T-cell (primary cell): Measurements from ENCODE around the gene DPP6. TPM values are rescaled to one million over a fixed set of nuclear protein-coding genes. Genes with fewer than 3 reads are reported as not detected.
"Not testable (repeated sequence)": the region's sequence is repeated elsewhere in the genome, so short reads cannot be mapped to it uniquely, and the experiment has no call there.

Experiments used
- ATAC-seq, 4 experiments: fragments of 200-7000 bp in 3 of 4; fragments of 150-1000 bp in 1 of 4; cut with Tn5 transposase; replicated peaks in 1 of 4; 1 replicate in 3 of 4; 2 replicates in 1 of 4; pipeline ENCODE4 v1.10.0; 2021; ENCODE audit warnings: moderate library complexity in 3 of 4, mild to moderate bottlenecking in 2 of 4, moderate number of reproducible peaks in 1 of 4
- CTCF ChIA-PET, 2 donors: fragments of 300-600 bp; sonication (Branson Sonifier 250); formaldehyde crosslinking; loops; one replicate each; lab custom pipeline; 2022; ENCODE audit warnings: antibody characterized with exemption in 2 of 2; lab: Charles Lee
- POLR2A ChIA-PET, 2 donors: fragments of 300-600 bp; sonication (Branson Sonifier 250); formaldehyde crosslinking; loops; one replicate each; lab custom pipeline; 2022; ENCODE audit warnings: antibody characterized with exemption in 2 of 2; lab: Charles Lee
- DNase-seq, 35 experiments: peaks; one replicate each; pipeline versions ENCODE4 v3.0.0 to v3.0.0-alpha.2; 2013 to 2023
- H3K27ac ChIP-seq: one replicate; pipeline ENCODE4 v1.5.1; 2013; ENCODE audit warnings: low read length
- H3K27me3 ChIP-seq, 2 experiments: replicated peaks in 1 of 2; 1 replicate in 1 of 2; 2 replicates in 1 of 2; pipeline versions ENCODE4 v1.6.1 to v1.7.0; 2013; ENCODE audit warnings: low read length in 1 of 2, mixed read lengths in 1 of 2; ENCODE audit not compliant: control insufficient read depth in 2 of 2, insufficient read depth in 2 of 2; ENCODE audit errors: extremely low read depth in 1 of 2
- H3K36me3 ChIP-seq, 2 donors: 1 replicate in 1 of 2; 2 replicates in 1 of 2; pipeline versions ENCODE4 v1.6.1 to v1.7.0; 2013; ENCODE audit warnings: low read length in 1 of 2; ENCODE audit not compliant: control insufficient read depth in 2 of 2, insufficient read depth in 1 of 2; ENCODE audit errors: extremely low read depth in 1 of 2
- H3K4me1 ChIP-seq, 2 experiments: 1 replicate in 1 of 2; 2 replicates in 1 of 2; pipeline versions ENCODE4 v1.6.1 to v1.7.0; 2013; ENCODE audit warnings: low read length in 2 of 2, mixed read lengths in 1 of 2; ENCODE audit not compliant: insufficient read depth in 2 of 2, control insufficient read depth in 1 of 2; ENCODE audit errors: extremely low read depth in 1 of 2
- H3K4me3 ChIP-seq, 2 donors: 1 replicate in 1 of 2; 2 replicates in 1 of 2; pipeline versions ENCODE4 v1.5.1 to v1.7.0; 2013; ENCODE audit warnings: mild to moderate bottlenecking in 2 of 2, low read length in 1 of 2, moderate library complexity in 1 of 2; ENCODE audit not compliant: control insufficient read depth in 1 of 2; ENCODE audit errors: extremely low read depth in 1 of 2
- H3K9me3 ChIP-seq: 2 replicates; pipeline ENCODE4 v1.7.0; 2013
- H3K27ac Mint-ChIP-seq, 2 donors: one replicate each; pipeline ENCODE4 v1.8.0; 2020 to 2021; ENCODE audit warnings: mild to moderate bottlenecking in 2 of 2, mixed read lengths in 2 of 2
- H3K27me3 Mint-ChIP-seq, 2 donors: one replicate each; pipeline ENCODE4 v1.8.0; 2021 to 2022; ENCODE audit warnings: mixed read lengths in 2 of 2
- H3K36me3 Mint-ChIP-seq: one replicate; pipeline ENCODE4 v1.8.0; 2021; ENCODE audit warnings: mixed read lengths
- H3K4me1 Mint-ChIP-seq, 3 donors: one replicate each; pipeline ENCODE4 v1.8.0; 2020 to 2022; ENCODE audit warnings: mixed read lengths in 3 of 3, mild to moderate bottlenecking in 1 of 3
- H3K4me3 Mint-ChIP-seq, 3 donors: one replicate each; pipeline ENCODE4 v1.8.0; 2020 to 2022; ENCODE audit warnings: mild to moderate bottlenecking in 3 of 3, mixed read lengths in 3 of 3, moderate library complexity in 3 of 3
- H3K9me3 Mint-ChIP-seq, 3 donors: one replicate each; pipeline ENCODE4 v1.8.0; 2020 to 2022; ENCODE audit warnings: mixed read lengths in 3 of 3
- WGBS: methylation state at CpG from one replicate; pipeline ENCODE4 v1.1.5; 2013; ENCODE audit warnings: missing lambda C conversion rate; ENCODE audit not compliant: insufficient coverage; 5-methylcytosine and 5-hydroxymethylcytosine counted together
- total RNA-seq, 35 experiments: library from RNA in 6 of 35; stranded (reverse) in 6 of 35; fragments of 120-200 nt in 1 of 35; gene quantifications; one replicate each; pipeline versions ENCODE4 v1.2.1 to v1.2.4 and lab custom pipeline; 2013 to 2026

DPP6 gene
- total RNA-seq, 5 donors from 2014 or later (not counting 1 experiment from before 2014, with no cell fraction given): not detected

DNA sequence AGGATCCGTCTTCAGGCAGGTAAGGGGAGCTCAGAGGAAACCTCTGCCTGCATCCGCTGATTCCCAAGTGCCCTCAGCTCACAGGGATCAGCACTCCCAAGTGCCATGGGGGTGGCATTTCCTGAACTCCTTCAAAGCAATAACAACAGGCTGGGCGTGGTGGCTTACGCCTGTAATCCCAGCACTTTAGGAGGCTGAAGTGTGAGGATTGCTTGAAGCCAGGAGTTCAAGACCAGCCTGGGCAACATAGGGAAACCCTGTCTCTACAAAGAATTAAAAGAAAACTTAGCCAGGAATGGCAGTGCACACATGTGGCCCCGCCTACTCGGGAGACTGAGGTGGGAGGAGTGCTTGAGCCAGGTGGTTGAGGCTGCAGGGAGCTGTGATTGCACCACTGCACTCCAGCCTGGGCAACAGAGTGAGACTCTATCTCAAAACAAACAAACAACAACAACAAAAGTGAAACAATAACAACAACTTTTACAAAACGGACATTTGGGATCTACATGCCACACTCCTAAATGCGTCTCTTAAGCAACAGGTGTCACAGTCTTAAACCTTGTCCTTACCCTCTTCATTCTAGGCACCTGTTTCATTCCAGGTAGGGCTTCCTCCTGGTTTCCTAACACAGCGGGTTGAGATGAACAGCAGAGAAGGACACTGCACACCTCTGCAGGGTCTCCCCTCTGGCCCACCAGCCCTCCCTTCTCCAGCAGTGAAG lies 877.0 kb downstream of the DPP6 start:
- 66% methylated on average over 4 of the region's 9 CpGs for WGBS

DNA sequence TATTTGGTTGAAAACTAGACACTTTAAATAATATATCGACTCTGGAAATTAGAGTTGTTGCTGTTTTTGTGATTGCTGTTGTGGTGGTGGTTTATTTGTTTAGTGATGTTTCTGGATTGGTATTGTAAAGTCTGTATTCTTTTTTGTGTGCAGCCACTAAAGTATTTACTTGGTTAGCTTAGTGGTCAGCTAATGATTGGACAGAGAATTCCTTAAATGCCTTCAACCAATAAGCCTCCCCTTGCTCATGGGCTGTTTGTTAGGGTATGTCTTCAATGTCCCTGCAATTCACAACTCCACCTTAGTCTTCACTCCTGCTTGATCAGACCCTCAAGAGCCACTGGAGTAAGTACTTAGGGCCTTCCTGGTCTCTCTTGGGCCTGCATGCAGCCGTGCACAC lies 879.7 kb downstream of the DPP6 start:
- Histone ChIP-seq H3K36me3 (peaks cover 9 to 11% of the 10 kb centered on the region in 2 donors), H3K4me3 (no peak overlapping the region), H3K4me1 (peaks cover 13 to 24% of the 10 kb centered on the region in 2 experiments), H3K27ac (no peak overlapping the region), H3K27me3 (no peaks in the 10 kb centered on the region), H3K9me3 (no peaks in the 10 kb centered on the region)
- no peak overlapping the region for H3K27ac Mint-ChIP-seq
- H3K4me1 Mint-ChIP-seq: peaks cover 42 to 58% (median 47%) of the 10 kb centered on the region in 3 donors
- DNase-seq: no peak
- POLR2A ChIA-PET: interaction anchor here in 1 of 2 donors (0.7 kb wide), 1 partner anchor 17 kb away, joined by 5 read pairs; no protein-coding TSS in a partner anchor
- H3K4me3 Mint-ChIP-seq: no peak overlapping the region
- peaks cover 44% of the 10 kb centered on the region for H3K36me3 Mint-ChIP-seq
- H3K27me3 Mint-ChIP-seq: no peaks in the 10 kb centered on the region
- ATAC-seq: no peak
- 100% methylated on average over 1 of the region's 2 CpGs for WGBS
- CTCF ChIA-PET: interaction anchor here in 1 of 2 donors (0.5 kb wide), 1 partner anchor 413 kb away, joined by 8 read pairs; no protein-coding TSS in a partner anchor
- H3K9me3 Mint-ChIP-seq: peaks cover 6 to 11% (median 11%) of the 10 kb centered on the region in 3 donors

More for the DNA sequence above, 877.0 kb downstream of the DPP6 start:
- Mint-ChIP-seq H3K27ac (peak overlapping the region; percentile 96), H3K9me3 (peaks cover 0 to 4% (median 3%) of the 10 kb centered on the region in 3 donors), H3K36me3 (peaks cover 24% of the 10 kb centered on the region), H3K4me3 (peak overlapping the region; percentile 88 to 97 (median 96)), H3K27me3 (no peaks in the 10 kb centered on the region), H3K4me1 (peaks cover 36 to 39% (median 38%) of the 10 kb centered on the region in 3 donors)
- Histone ChIP-seq H3K36me3 (peaks cover 4 to 6% of the 10 kb centered on the region in 2 donors), H3K27me3 (no peaks in the 10 kb centered on the region), H3K27ac (peak overlapping the region; percentile 85), H3K4me1 (peaks cover 13 to 24% of the 10 kb centered on the region in 2 experiments), H3K9me3 (no peaks in the 10 kb centered on the region), H3K4me3 (peak overlapping the region; percentile 66 to 74)
- no peak for ATAC-seq
- ChIA-PET POLR2A (no interaction called here), CTCF (interaction anchor here (1.6 to 3.9 kb wide), 3 partner anchors 23 to 416 kb away, joined by 4 to 56 read pairs (median 46); no protein-coding TSS in a partner anchor)
- DNase-seq: no peak

DNA sequence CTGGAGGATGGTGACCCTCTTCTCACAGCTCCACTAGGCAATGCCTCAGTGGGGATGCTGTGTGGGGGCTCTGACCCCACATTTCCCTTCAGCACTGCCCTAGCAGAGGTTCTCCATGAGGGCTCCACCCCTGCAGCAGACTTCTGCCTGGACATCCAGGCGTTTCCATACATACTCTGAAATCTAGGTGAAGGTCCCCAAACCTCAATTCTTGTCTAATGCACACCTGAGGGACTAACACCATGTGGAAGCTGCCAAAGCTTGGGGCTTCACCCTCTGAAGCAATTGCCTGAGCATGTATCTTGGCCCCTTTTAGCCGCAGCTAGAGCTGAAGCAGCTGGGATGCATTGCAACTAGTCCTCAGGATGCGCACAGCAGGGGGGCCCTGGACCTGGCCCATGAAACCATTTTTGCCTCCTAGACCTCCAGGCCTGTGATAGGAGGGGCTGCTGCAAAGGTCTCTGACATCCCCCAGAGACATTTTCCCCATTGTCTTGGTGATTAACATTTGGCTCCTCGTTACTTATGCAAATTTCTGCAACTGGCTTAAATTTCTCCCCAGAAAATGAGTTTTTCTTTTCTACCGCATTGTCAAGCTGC lies 882.3 kb downstream of the DPP6 start:
- H3K9me3 ChIP-seq, CTCF ChIA-PET, H3K27ac ChIP-seq, H3K4me3 Mint-ChIP-seq, DNase-seq, H3K4me3 ChIP-seq, H3K27me3 Mint-ChIP-seq, H3K27me3 ChIP-seq, H3K27ac Mint-ChIP-seq, ATAC-seq: not testable (repeated sequence)
- peaks cover 44% of the 10 kb centered on the region for H3K36me3 Mint-ChIP-seq
- POLR2A ChIA-PET: interaction anchor here in 1 of 2 donors (0.6 kb wide), 1 partner anchor 73 kb away, joined by 5 read pairs; no protein-coding TSS in a partner anchor
- Histone ChIP-seq H3K36me3 (peaks cover 9 to 11% of the 10 kb centered on the region in 2 donors), H3K4me1 (peaks cover 5 to 13% of the 10 kb centered on the region in 2 experiments)
- WGBS: 97% methylated on average over 4 of the region's 5 CpGs
- peaks cover 37 to 45% (median 37%) of the 10 kb centered on the region in 3 donors for H3K4me1 Mint-ChIP-seq
- peaks cover 6 to 11% (median 11%) of the 10 kb centered on the region in 3 donors for H3K9me3 Mint-ChIP-seq

DNA sequence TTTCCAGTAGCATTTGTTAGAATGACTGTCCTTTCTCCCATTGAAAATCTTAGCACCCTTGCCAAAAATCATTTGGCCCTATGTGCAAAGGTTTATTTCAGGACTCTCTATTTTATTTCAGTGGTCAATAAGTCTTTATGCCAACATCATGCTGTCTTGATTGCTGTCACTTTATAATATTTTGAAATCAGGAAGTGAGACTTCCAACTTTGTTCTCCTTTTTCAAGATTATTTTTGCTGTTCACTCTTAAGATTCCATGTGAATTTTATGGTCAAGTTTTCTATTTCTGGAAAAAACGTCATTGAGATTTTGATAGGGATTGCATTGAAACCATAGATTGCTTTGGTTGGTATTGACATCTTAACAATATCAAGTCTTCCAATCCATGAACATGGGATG lies 885.6 kb downstream of the DPP6 start:
- H3K36me3 Mint-ChIP-seq: peaks cover 43% of the 10 kb centered on the region
- H3K4me1 Mint-ChIP-seq: peaks cover 12 to 19% (median 14%) of the 10 kb centered on the region in 3 donors
- Histone ChIP-seq H3K4me3 (no peak overlapping the region), H3K27me3 (no peaks in the 10 kb centered on the region), H3K36me3 (peaks cover 11 to 18% of the 10 kb centered on the region in 2 donors), H3K9me3 (no peaks in the 10 kb centered on the region), H3K27ac (no peak overlapping the region), H3K4me1 (no peaks in the 10 kb centered on the region)
- ChIA-PET CTCF (no interaction called here), POLR2A (no interaction called here)
- no peak overlapping the region for H3K4me3 Mint-ChIP-seq
- no peaks in the 10 kb centered on the region for H3K27me3 Mint-ChIP-seq
- no peak overlapping the region for H3K27ac Mint-ChIP-seq
- WGBS: no CpG with 5 or more reads among the region's 1 CpG
- ATAC-seq (no peak), DNase-seq (no peak)
- H3K9me3 Mint-ChIP-seq: peaks cover 6 to 11% (median 11%) of the 10 kb centered on the region in 3 donors

- Histone ChIP-seq H3K9me3 (no peaks in the 10 kb centered on the region), H3K36me3 (peaks cover 11 to 37% of the 10 kb centered on the region in 2 donors), H3K27ac (no peak overlapping the region), H3K4me3 (no peak overlapping the region), H3K4me1 (no peaks in the 10 kb centered on the region), H3K27me3 (no peaks in the 10 kb centered on the region)
- H3K9me3 Mint-ChIP-seq: no peaks in the 10 kb centered on the region
- peaks cover 36% of the 10 kb centered on the region for H3K36me3 Mint-ChIP-seq
- DNase-seq (no peak), ATAC-seq (no peak)
- H3K27me3 Mint-ChIP-seq: no peaks in the 10 kb centered on the region
- no CpG with 5 or more reads among the region's 2 CpGs for WGBS
- CTCF ChIA-PET: interaction anchor here (0.8 to 1.5 kb wide), 4 partner anchors 13 to 402 kb away, joined by 3 to 8 read pairs (median 4); no protein-coding TSS in a partner anchor
- POLR2A ChIA-PET: no interaction called here
- H3K27ac Mint-ChIP-seq: peak overlapping the region; percentile 28 to 44
- no peak overlapping the region for H3K4me3 Mint-ChIP-seq
- peaks cover 0 to 4% (median 4%) of the 10 kb centered on the region in 3 donors for H3K4me1 Mint-ChIP-seq
Measured at GRCh38 chr7:154942691-154943090, 890.5 kb downstream of the DPP6 start.
